ENCODE measurements around the gene ORC1. TPM values are rescaled to one million over a fixed set of nuclear protein-coding genes. Genes with fewer than 3 reads are reported as not detected.

Gene ORC1
- total RNA-seq (2022) = 12.1 and 14.0 TPM in 2 replicates
- Bru-seq, nascent RNA = percentile 69 among the genes with signal in this experiment
- percentile 67 among the genes with signal in this experiment for BruChase-seq, experiment 1, labeled RNA remaining after a 2-hour chase
- BruChase-seq, experiment 2, labeled RNA remaining after a 6-hour chase = percentile 64 among the genes with signal in this experiment
- long read RNA-seq, transcript ORC1-202 (17 exons, 3,157 nt) = major isoform, 15 of 19 reads
- long read RNA-seq, partial matches to known transcripts = 2 of 19 reads
- long read RNA-seq, other reads (novel, unspliced or antisense) = 2 of 19 reads

- Mint-ChIP-seq H3K4me1 (ENCODE audit: low read depth, unreplicated experiment) (no peaks in the 10 kb centered on the region), H3K36me3 (ENCODE audit: insufficient read depth, unreplicated experiment) (peaks cover 45% of the 10 kb centered on the region), H3K27me3 (ENCODE audit: insufficient read depth, unreplicated experiment) (no peaks in the 10 kb centered on the region), H3K27ac (ENCODE audit: unreplicated experiment) (peak within 1 kb of the TSS; percentile 91), H3K9me3 (ENCODE audit: unreplicated experiment) (no peaks in the 10 kb centered on the region), H3K4me3 (ENCODE audit: unreplicated experiment) (peak within 1 kb of the TSS; percentile 87)
- H3K36me3 ChIP-seq (ENCODE audit: control insufficient read depth, insufficient read depth, low read length) = peaks cover 2% of the 10 kb centered on the region; the same call in 1 of the 2 replicates
- DNase-seq = peak; percentile 93 to 94
- POLR2A ChIA-PET = interaction anchor here (0.6 to 2.7 kb wide), 8 partner anchors 14 to 1541 kb away, joined by 3 to 14 read pairs (median 4); partner anchors contain the start of genes CC2D1B, IFT25 and TUT4
- BruUV-seq (replicated peaks) = no TSS peak
- intact Hi-C loops (cut with micrococcal nuclease; ENCODE audit: unreplicated experiment) = loop anchor here (1.0 to 5.0 kb wide), 2 partner anchors 38 to 283 kb away; partner anchors contain the start of gene CC2D1B
- no peaks in the 10 kb centered on the region for H3K9me3 ChIP-seq
- no peaks in the 10 kb centered on the region for H3K27me3 ChIP-seq (replicated peaks; ENCODE audit: control insufficient read depth, insufficient read depth, low read length)
- CTCF ChIA-PET = interaction anchor here (0.6 to 1.5 kb wide), 4 partner anchors 24 to 282 kb away, joined by 4 to 7 read pairs (median 6); no protein-coding TSS in a partner anchor
- H3K4me1 ChIP-seq = peaks cover 17% of the 10 kb centered on the region
- H3K4me3 ChIP-seq (ENCODE audit: low read depth, low read length) = peak within 1 kb of the TSS; percentile 60
- TF ChIP-seq, protein P1, sequence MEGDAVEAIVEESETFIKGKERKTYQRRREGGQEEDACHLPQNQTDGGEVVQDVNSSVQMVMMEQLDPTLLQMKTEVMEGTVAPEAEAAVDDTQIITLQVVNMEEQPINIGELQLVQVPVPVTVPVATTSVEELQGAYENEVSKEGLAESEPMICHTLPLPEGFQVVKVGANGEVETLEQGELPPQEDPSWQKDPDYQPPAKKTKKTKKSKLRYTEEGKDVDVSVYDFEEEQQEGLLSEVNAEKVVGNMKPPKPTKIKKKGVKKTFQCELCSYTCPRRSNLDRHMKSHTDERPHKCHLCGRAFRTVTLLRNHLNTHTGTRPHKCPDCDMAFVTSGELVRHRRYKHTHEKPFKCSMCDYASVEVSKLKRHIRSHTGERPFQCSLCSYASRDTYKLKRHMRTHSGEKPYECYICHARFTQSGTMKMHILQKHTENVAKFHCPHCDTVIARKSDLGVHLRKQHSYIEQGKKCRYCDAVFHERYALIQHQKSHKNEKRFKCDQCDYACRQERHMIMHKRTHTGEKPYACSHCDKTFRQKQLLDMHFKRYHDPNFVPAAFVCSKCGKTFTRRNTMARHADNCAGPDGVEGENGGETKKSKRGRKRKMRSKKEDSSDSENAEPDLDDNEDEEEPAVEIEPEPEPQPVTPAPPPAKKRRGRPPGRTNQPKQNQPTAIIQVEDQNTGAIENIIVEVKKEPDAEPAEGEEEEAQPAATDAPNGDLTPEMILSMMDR (IDR thresholded peaks at IDR 0.05; ENCODE audit: insufficient read depth in 1 of 2, low read depth in 1 of 2, low read length in 1 of 2, severe bottlenecking in 1 of 2, unreplicated experiment in 1 of 2) = peak; percentile 45 to 75
Measured at GRCh38 chr1:52404116-52404974, at the start of gene ORC1, which contains the start of gene PRPF38A. ORC1 (minus strand) TSS chr1:52404423; CDS start chr1:52402223, 2,200 bp downstream. PRPF38A (plus strand) TSS chr1:52404602; CDS start chr1:52404750, 148 bp downstream.

- Histone ChIP-seq H3K27me3 (replicated peaks; ENCODE audit: control insufficient read depth, insufficient read depth, low read length) (no peaks in the 10 kb centered on the region), H3K36me3 (ENCODE audit: control insufficient read depth, insufficient read depth, low read length) (no peaks in the 10 kb centered on the region), H3K9me3 (no peaks in the 10 kb centered on the region), H3K4me3 (ENCODE audit: low read depth, low read length) (no peak overlapping the region), H3K4me1 (no peaks in the 10 kb centered on the region)
- TF ChIP-seq, protein P1 (IDR thresholded peaks at IDR 0.05; ENCODE audit: insufficient read depth in 1 of 2, low read depth in 1 of 2, low read length in 1 of 2, severe bottlenecking in 1 of 2, unreplicated experiment in 1 of 2) = no peak
- H3K36me3 Mint-ChIP-seq (ENCODE audit: insufficient read depth, unreplicated experiment) = peaks cover 26% of the 10 kb centered on the region
- ChIA-PET POLR2A (no interaction called here), CTCF (no interaction called here)
- no peaks in the 10 kb centered on the region for H3K9me3 Mint-ChIP-seq (ENCODE audit: unreplicated experiment)
- no peaks in the 10 kb centered on the region for H3K4me1 Mint-ChIP-seq (ENCODE audit: low read depth, unreplicated experiment)
- no TSS peak for BruUV-seq (replicated peaks)
- H3K27ac Mint-ChIP-seq (ENCODE audit: unreplicated experiment) = no peak overlapping the region
- H3K4me3 Mint-ChIP-seq (ENCODE audit: unreplicated experiment) = no peak overlapping the region
- no peaks in the 10 kb centered on the region for H3K27me3 Mint-ChIP-seq (ENCODE audit: insufficient read depth, unreplicated experiment)
- no peak for DNase-seq
- intact Hi-C loops (cut with micrococcal nuclease; ENCODE audit: unreplicated experiment) = no loop called here
Measured at GRCh38 chr1:52444463-52444862, 40.2 kb upstream of the ORC1 start.

GRCh38 chr1:52439976-52440375 lies 35.8 kb upstream of the ORC1 start:
- no peak overlapping the region for H3K27ac Mint-ChIP-seq (ENCODE audit: unreplicated experiment)

More at GRCh38 chr1:52439976-52440375, 35.8 kb upstream of the ORC1 start:
- Histone ChIP-seq H3K36me3 (ENCODE audit: control insufficient read depth, insufficient read depth, low read length) (no peaks in the 10 kb centered on the region; the same call in 1 of the 2 replicates), H3K9me3 (no peaks in the 10 kb centered on the region), H3K4me3 (ENCODE audit: low read depth, low read length) (no peak overlapping the region), H3K4me1 (no peaks in the 10 kb centered on the region), H3K27me3 (replicated peaks; ENCODE audit: control insufficient read depth, insufficient read depth, low read length) (no peaks in the 10 kb centered on the region)
- intact Hi-C loops (cut with micrococcal nuclease; ENCODE audit: unreplicated experiment) = no loop called here
- BruUV-seq (replicated peaks) = no TSS peak
- Mint-ChIP-seq H3K4me1 (ENCODE audit: low read depth, unreplicated experiment) (no peaks in the 10 kb centered on the region), H3K36me3 (ENCODE audit: insufficient read depth, unreplicated experiment) (peaks cover 31% of the 10 kb centered on the region), H3K9me3 (ENCODE audit: unreplicated experiment) (no peaks in the 10 kb centered on the region), H3K4me3 (ENCODE audit: unreplicated experiment) (no peak overlapping the region), H3K27me3 (ENCODE audit: insufficient read depth, unreplicated experiment) (no peaks in the 10 kb centered on the region)
- TF ChIP-seq, protein P1 (IDR thresholded peaks at IDR 0.05; ENCODE audit: insufficient read depth in 1 of 2, low read depth in 1 of 2, low read length in 1 of 2, severe bottlenecking in 1 of 2, unreplicated experiment in 1 of 2) = no peak
- no peak for DNase-seq
- ChIA-PET CTCF (no interaction called here), POLR2A (no interaction called here)
